Hematopoietic multipotent progenitor cell treated with erythropoietin and hydrocortisone succinate and interleukin-3 and kit ligand, for 15 days (in vitro differentiated cells): Measurements from ENCODE around the gene ASIC2.

ENCODE experiments used
- DNase-seq: peaks from one replicate; pipeline ENCODE4 v3.0.0-alpha.2; 2015; ENCODE audit warnings: low spot score

ASIC2 gene

GRCh38 chr17:33152783-33153182 is 140.3 kb downstream of the ASIC2 start:
- no peak for DNase-seq

GRCh38 chr17:33151565-33151964 is 141.5 kb downstream of the ASIC2 start:
- no peak for DNase-seq

GRCh38 chr17:33145941-33146340 is 147.2 kb downstream of the ASIC2 start:
- no peak for DNase-seq

DNA sequence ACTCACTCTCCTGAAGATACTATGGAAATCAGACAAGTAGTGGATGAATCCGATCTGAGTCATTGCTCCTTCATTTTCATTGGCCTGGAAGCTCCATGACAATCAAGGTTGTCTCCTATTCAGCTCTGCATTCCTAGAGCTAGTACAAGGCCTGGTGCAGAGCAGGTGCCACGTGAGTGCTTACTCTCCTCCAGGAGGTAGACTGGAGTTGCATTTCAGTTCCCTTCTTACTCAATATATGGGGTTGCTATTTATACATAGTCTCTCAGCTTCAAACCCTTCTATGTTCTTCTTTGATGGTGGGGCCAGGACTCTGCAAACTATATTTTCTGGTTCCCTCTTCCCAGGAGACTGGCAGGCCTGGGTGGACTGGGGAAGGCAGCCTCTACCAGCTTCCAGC is 148.3 kb downstream of the ASIC2 start:
- DNase-seq: no peak

DNA sequence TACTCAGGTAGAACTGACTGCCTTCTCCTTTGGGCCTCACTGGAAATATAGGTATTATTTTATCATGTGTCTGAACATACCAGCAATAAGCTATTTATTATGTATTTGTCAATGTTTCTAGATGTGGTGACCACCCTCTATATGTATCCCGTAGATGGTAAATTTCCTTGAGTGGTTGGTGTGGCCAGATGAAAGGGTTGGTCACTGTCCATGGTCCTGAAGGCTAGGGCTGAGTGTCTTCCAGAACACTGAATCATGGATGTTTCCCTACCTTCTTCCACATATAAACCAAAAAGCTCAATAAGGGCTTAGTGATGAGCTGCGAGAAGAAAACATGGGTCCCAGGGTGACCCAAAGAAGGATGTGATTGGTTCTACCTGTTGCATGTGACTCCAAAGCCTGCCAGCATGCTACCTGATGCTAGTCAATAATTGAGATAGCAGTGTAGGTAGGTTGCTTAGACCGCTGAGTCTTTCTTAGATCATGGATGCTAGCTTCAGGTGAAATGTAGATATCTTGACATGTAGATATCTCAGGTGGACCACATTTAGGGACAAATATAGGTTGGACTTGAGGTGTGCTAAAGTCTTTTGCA is 150.3 kb downstream of the ASIC2 start:
- DNase-seq: no peak

- no peak for DNase-seq
These were observed 152.5 kb downstream of the ASIC2 start for GRCh38 chr17:33140413-33141099.

DNA sequence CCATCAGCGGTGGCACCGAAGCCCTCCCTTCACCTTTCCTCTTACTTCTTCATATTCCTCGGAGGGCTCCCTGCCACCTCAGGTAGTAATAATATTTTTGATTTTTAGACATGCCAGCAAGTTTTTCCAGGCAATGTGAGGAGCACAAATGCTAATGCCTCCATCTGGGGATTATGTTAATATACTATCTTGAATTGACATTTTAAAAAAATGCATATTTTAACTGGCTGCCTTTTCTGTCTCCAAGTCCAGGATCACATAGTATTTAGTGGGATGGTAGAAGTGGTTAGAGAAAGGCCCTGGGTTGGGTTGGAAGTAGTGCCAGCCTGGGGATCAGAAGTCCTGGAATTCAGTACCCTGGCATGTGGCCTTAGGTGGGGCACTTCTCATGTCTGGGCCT is 154.5 kb downstream of the ASIC2 start:
- no peak for DNase-seq

GRCh38 chr17:33137426-33137825 is 155.7 kb downstream of the ASIC2 start:
- no peak for DNase-seq

- no peak for DNase-seq
These were observed 157.4 kb downstream of the ASIC2 start for GRCh38 chr17:33135691-33136090.

- no peak for DNase-seq
These were observed 161.5 kb downstream of the ASIC2 start for GRCh38 chr17:33131620-33132019.

- DNase-seq: no peak
These were observed 165.4 kb downstream of the ASIC2 start for GRCh38 chr17:33127706-33128105.

- DNase-seq: no peak
These were observed 167.0 kb downstream of the ASIC2 start for GRCh38 chr17:33126086-33126485.

DNA sequence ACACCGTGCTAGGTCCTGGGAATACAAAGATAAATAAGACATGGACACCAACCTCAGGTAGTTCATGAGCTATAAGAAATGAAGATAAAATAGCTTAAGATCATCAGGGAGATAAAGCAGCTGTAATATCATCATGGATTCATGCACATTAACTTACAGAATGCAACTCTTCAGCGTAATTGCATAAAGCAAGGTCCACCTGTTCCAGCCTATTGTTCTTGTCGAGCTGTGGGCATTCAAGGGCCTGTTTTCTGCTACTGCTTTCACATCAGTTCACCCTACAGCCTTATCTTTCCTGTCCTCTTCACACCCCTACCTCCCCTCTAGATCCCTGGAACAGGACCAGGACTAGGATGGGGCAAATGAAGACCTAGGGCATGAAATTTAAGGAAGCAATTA is 167.5 kb downstream of the ASIC2 start:
- DNase-seq: no peak

DNA sequence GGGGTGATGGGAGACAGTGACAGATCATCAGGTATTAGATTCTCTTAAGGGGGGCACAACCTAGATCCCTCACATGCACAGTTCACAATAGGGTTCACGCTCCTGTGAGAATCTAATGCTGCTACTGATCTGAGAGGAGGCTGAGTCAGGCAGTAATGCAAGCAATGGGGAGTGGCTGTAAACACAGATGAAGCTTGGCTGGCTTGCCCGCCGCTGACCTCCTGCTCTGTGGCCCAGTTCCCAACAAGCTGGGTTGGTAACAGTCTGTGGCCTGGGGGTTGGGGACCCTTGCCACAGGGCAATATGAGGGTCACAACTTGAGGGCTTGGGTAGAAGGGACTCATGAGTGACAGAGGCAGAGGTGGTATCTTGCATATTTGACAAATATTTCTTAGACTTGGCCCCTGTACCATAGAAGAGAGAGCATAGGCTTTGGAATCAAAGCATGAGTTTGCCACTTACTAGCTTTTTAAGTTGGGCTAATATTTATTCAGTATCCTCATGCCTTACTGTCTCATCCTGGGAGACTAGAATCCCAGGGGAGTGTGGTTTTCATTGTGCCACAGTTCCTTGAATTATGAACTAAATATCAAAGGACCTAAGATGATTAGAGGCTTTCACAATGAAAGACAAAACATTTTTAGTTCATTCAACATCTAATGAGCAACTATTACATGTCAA is 168.1 kb downstream of the ASIC2 start:
- DNase-seq: no peak

DNA sequence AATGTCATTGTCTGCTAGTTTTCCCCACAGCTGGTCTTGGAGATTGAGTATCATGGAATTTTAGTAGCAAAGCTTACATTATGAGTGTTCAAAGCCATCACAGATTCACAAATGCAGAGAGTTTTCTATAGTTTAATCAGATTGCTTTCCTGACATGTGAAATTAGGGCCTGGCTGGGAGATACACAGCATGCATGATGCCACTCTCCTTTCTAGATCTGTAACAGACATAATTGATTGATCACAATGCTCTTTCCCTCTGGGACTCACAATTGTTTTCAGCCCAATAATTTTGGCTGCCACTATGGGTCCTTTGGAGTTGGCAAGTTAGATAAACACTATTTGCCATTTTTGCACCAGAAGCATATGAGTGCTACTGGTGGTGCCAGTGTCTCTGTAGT is 168.9 kb downstream of the ASIC2 start:
- no peak for DNase-seq

DNA sequence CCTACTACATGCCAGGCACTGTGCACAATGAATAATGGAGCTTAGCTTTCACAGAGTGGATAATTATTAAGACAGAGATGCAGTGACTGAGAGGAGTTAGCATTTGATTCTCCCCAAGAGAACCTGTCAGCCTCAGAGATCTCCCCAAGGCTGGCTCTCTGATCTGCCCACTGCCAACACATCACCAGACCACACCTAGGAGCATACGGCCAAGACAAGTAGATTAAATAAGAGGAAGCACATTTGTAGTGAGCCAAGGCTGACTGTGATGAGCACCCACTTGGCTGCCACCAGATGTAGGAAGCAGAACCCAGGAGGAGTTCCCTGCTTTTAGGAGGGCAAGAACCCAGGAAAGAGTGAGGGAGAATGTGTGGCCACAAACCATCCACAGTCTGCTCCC is 171.3 kb downstream of the ASIC2 start:
- no peak for DNase-seq

- DNase-seq: no peak
These were observed 171.8 kb downstream of the ASIC2 start for GRCh38 chr17:33121272-33121671.

DNA sequence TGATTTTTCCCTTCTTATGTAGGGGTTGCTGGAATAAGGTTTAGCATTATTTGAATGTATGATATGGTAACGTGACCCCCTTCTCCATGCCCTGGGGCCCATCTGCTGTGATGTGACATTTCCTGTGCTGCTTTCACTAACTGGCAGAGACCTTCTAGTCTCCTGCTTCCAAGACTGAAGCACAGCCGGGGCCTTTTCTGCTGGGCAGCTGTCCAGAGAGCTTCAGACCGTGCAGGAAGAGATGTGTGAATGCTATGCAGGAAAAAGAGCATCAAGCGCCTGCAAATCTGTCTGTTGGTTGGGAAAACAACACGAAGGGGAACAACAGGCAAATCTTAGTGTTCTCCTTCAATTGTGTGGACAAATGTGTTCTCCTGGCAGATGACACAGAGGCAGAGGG is 173.0 kb downstream of the ASIC2 start:
- DNase-seq: no peak

GRCh38 chr17:33118391-33119075 is 174.6 kb downstream of the ASIC2 start:
- DNase-seq: no peak

DNA sequence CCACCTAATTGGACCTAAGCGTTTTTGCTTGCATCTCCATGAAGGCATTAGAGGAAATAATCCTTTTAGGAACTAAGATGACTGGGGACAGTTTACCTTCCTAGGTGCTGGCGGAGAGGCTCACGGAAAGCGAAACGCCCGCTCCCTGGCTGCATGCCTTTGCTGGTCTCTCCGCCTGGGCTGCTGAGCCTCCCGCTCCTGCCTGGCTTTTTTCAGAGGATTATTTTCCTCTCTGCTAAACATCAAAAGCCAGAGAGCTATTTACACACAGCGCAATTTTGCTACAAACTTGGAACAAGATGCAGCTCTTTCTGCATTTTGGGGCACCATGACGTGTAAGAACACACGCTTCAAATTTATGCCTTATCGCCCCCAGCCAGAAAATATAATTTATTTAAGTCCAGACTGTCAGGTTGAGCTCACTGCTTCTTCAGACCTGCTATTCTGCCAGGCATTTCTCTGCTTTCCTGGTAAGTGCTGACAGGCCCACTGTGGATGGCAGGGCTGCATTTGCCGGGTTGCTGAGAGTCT is 177.0 kb downstream of the ASIC2 start:
- no peak for DNase-seq

GRCh38 chr17:33115366-33115765 is 177.7 kb downstream of the ASIC2 start:
- DNase-seq: no peak

DNA sequence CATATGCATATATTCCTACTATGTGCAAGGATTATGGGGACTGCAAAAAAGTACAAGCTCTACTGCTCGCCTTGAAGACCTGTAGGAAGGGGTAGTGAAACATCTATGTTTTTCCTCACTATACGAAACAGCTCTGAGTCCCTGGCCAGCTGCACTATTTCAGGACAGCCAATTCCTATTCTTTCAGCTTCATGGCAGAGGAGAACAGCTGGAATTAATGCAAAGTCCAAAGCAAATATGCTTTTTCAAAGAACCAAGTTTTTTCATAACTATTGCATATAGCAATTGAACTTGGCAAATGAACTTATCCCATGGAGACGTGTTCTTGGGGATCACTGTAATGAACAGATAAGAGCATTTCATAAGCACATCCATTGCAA is 179.1 kb downstream of the ASIC2 start:
- no peak for DNase-seq
